HepG2 (cell line): Measurements from ENCODE around the gene AUP1. TPM values are rescaled to one million over a fixed set of nuclear protein-coding genes. Genes with fewer than 3 reads are reported as not detected.

ENCODE experiments used
- FOXA1 ChIP-seq, 2 experiments: fragments of 450-650 bp in 1 of 2; sonication (generic) in 1 of 2; formaldehyde crosslinking in 1 of 2; IDR thresholded peaks; 2 replicates each; pipeline versions ENCODE4 v1.4.0 to v1.6.1; 2016 to 2020; ENCODE audit warnings: missing genetic modification reagents in 1 of 2
- HNF4A ChIP-seq: sonication (generic); formaldehyde crosslinking; IDR thresholded peaks from 2 replicates; pipeline ENCODE4 v1.4.0; 2020; ENCODE audit warnings: missing genetic modification reagents
- HNRNPUL1 ChIP-seq: fragments of 200-400 bp; formaldehyde crosslinking; IDR thresholded peaks from 2 replicates; pipeline ENCODE4 v1.6.1; 2017; ENCODE audit warnings: low read depth, mild to moderate bottlenecking, low read length, moderate library complexity
- MAZ ChIP-seq, 2 experiments: sonication (generic) in 1 of 2; formaldehyde crosslinking in 1 of 2; IDR thresholded peaks; 2 replicates each; pipeline versions ENCODE4 v1.5.0 to v1.6.1; 2012 to 2020; ENCODE audit warnings: low read depth in 2 of 2, mild to moderate bottlenecking in 2 of 2, borderline replicate concordance in 1 of 2, improper control_type of control experiment in 1 of 2, low read length in 1 of 2, missing genetic modification reagents in 1 of 2, moderate library complexity in 1 of 2
- MED13 ChIP-seq: sonication (generic); formaldehyde crosslinking; IDR thresholded peaks from 2 replicates; pipeline ENCODE4 v1.5.0; 2020; ENCODE audit warnings: missing genetic modification reagents
- POLR2G ChIP-seq: fragments of 200-400 bp; formaldehyde crosslinking; IDR thresholded peaks from 2 replicates; pipeline ENCODE4 v1.6.1; 2018; ENCODE audit warnings: mild to moderate bottlenecking, low read depth, low read length, moderate library complexity
- SP2 ChIP-seq: sonication (generic); formaldehyde crosslinking; IDR thresholded peaks from 2 replicates; pipeline ENCODE4 v1.5.1; 2020; ENCODE audit warnings: mild to moderate bottlenecking, missing genetic modification reagents
- SRSF4 ChIP-seq: fragments of 200-400 bp; formaldehyde crosslinking; IDR thresholded peaks from one replicate; pipeline ENCODE4 v1.6.1; 2018; ENCODE audit warnings: mild to moderate bottlenecking, low read depth, low read length, moderate library complexity; ENCODE audit not compliant: poor library complexity, severe bottlenecking
- SSRP1 ChIP-seq: IDR thresholded peaks from 2 replicates; pipeline ENCODE4 v1.6.1; 2016; ENCODE audit warnings: control low read depth
- ZNF24 ChIP-seq: fragments of 450-650 bp; IDR thresholded peaks from 2 replicates; pipeline ENCODE4 v1.6.1; 2017; ENCODE audit warnings: antibody characterized with exemption, mild to moderate bottlenecking
- ZNF335 ChIP-seq: sonication (generic); formaldehyde crosslinking; IDR thresholded peaks from 2 replicates; pipeline ENCODE4 v1.4.0; 2020; ENCODE audit warnings: missing genetic modification reagents
- ZNF552 ChIP-seq: sonication (generic); formaldehyde crosslinking; IDR thresholded peaks from 2 replicates; pipeline ENCODE4 v1.9.0; 2022; ENCODE audit warnings: missing genetic modification reagents, mild to moderate bottlenecking, borderline replicate concordance
- ZNF761 ChIP-seq: sonication (generic); formaldehyde crosslinking; conservative IDR thresholded peaks from 2 replicates; pipeline ENCODE4 v1.4.0; 2020; ENCODE audit warnings: mild to moderate bottlenecking, missing genetic modification reagents
- ZNF776 ChIP-seq: sonication (generic); formaldehyde crosslinking; IDR thresholded peaks from 2 replicates; pipeline ENCODE4 v1.4.0; 2020; ENCODE audit warnings: mild to moderate bottlenecking, missing genetic modification reagents
- ZNF850 ChIP-seq: sonication (generic); formaldehyde crosslinking; conservative IDR thresholded peaks from 2 replicates; pipeline ENCODE4 v1.9.0; 2021; ENCODE audit warnings: mild to moderate bottlenecking, missing genetic modification reagents
- ZNF878 ChIP-seq: sonication (generic); formaldehyde crosslinking; IDR thresholded peaks from 2 replicates; pipeline ENCODE4 v1.8.1; 2023; ENCODE audit warnings: mild to moderate bottlenecking, missing genetic modification reagents, moderate library complexity
- polyA plus RNA-seq, 8 experiments: library from polyadenylated mRNA; depleted of rRNA in 3 of 8; stranded (reverse) in 7 of 8; unstranded in 1 of 8; fragments of >200 nt; fragmentation: Illumina TruSeq in 4 of 8; extraction: Trizol in 4 of 8; gene quantifications; 2 replicates each; pipeline versions ENCODE4 v1.2.1 to v1.2.3, GENCODE V29; 2011 to 2016; ENCODE audit warnings: low read depth in 4 of 8, missing spikeins in 1 of 8, mixed read lengths in 1 of 8; ENCODE audit not compliant: insufficient read depth in 1 of 8
- total RNA-seq, 5 experiments: library from RNA; depleted of rRNA; stranded (reverse); fragments of >200 nt; fragmentation: Illumina TruSeq; extraction: Trizol; gene quantifications; 2 replicates each; pipeline ENCODE4 v1.2.3, GENCODE V29; 2016; ENCODE audit warnings: low read depth in 1 of 5
- TF ChIP-seq, protein P1 (sequence below): IDR thresholded peaks from 2 replicates; pipeline ENCODE4 v1.4.0; 2020; ENCODE audit warnings: mild to moderate bottlenecking, missing genetic modification reagents
- TF ChIP-seq, protein P2 (sequence below): sonication (generic); formaldehyde crosslinking; IDR thresholded peaks from 2 replicates; pipeline ENCODE4 v1.4.0; 2020; ENCODE audit warnings: missing genetic modification reagents
- TF ChIP-seq, protein P3 (sequence below): fragments of 450-650 bp; IDR thresholded peaks from 2 replicates; pipeline ENCODE4 v1.6.1; 2016

AUP1 gene
- total and polyA plus RNA-seq, 2 of the 13 experiments (the other 11 are each of a cell fraction or from before 2014, with no cell fraction given), result 174 to 267 TPM

DNA sequence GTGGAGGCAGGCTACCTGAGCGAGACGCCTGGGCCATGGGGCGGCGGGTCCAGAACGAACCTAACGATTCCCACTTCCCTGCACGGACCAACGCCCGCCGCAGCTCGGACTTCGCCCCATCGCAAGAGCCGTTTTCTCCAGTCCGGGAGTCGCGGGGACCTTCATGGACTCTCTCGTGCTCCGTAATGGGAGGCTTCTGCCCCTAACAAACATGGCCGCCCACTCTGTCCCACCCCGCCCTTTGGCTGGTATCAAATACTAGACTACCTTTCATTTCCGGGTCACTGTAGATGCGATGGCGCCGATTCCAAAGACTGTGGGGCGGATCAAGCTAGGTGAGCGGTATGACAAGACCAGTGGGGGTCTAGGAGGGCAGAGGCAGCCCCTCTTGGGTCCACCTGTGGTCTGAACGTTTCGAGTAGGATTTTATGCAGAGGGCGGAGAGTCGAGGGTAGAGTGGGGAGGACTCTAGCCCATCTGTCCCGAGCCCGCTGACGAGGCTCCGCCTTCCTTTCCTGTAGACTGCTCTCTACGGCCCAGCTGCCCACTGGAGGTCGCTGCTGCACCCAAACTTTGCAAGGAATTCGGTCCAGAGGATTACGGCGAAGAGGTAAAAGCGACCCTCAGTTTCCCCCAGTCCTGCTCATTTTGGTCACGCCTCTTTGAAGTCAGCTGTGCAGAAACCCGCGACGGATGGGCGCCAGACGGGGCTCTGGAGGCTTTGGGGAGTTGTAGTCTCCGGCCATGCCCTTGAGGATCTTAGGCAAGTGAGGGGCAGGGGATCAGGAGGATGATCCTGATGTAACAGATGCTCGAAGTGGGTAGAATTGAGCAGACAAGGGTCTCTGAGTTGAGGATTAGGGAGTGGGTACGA, 46.5 kb downstream of the AUP1 start, which contains the start of the genes CCDC142 and TTC31 (continued):
- TF ChIP-seq, protein P1, sequence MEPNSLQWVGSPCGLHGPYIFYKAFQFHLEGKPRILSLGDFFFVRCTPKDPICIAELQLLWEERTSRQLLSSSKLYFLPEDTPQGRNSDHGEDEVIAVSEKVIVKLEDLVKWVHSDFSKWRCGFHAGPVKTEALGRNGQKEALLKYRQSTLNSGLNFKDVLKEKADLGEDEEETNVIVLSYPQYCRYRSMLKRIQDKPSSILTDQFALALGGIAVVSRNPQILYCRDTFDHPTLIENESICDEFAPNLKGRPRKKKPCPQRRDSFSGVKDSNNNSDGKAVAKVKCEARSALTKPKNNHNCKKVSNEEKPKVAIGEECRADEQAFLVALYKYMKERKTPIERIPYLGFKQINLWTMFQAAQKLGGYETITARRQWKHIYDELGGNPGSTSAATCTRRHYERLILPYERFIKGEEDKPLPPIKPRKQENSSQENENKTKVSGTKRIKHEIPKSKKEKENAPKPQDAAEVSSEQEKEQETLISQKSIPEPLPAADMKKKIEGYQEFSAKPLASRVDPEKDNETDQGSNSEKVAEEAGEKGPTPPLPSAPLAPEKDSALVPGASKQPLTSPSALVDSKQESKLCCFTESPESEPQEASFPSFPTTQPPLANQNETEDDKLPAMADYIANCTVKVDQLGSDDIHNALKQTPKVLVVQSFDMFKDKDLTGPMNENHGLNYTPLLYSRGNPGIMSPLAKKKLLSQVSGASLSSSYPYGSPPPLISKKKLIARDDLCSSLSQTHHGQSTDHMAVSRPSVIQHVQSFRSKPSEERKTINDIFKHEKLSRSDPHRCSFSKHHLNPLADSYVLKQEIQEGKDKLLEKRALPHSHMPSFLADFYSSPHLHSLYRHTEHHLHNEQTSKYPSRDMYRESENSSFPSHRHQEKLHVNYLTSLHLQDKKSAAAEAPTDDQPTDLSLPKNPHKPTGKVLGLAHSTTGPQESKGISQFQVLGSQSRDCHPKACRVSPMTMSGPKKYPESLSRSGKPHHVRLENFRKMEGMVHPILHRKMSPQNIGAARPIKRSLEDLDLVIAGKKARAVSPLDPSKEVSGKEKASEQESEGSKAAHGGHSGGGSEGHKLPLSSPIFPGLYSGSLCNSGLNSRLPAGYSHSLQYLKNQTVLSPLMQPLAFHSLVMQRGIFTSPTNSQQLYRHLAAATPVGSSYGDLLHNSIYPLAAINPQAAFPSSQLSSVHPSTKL (CRISPR knock-in tag), result peak; percentile 69
- TF ChIP-seq SP2 (CRISPR knock-in tag), result peak; percentile 67
- peak; percentile 93 for TF ChIP-seq ZNF335 (CRISPR knock-in tag)
- 0 out of 2 replicates have a peak, but pooled peaks have one; percentile 91 for TF ChIP-seq ZNF850
- TF ChIP-seq POLR2G, result peak; percentile 96
- peak; percentile 87; the same call in 1 of the 2 replicates for TF ChIP-seq ZNF552 (CRISPR knock-in tag)
- no peak for TF ChIP-seq HNRNPUL1
- TF ChIP-seq MED13 (CRISPR knock-in tag), result peak; percentile 43; the same call in 1 of the 2 replicates
- peak; percentile 12; the same call in 1 of the 2 replicates for TF ChIP-seq ZNF776
- peak; percentile 72; the same call in 1 of the 2 replicates for TF ChIP-seq MAZ (IDR thresholded peaks at IDR 0.05; ENCODE audit: borderline replicate concordance, low read depth, low read length)
- TF ChIP-seq MAZ (CRISPR knock-in tag; IDR thresholded peaks at IDR 0.05; ENCODE audit: low read depth), result peak; percentile 94
- TF ChIP-seq ZNF761 (CRISPR knock-in tag), result peak; percentile 88; the same call in 1 of the 2 replicates
- no peak for TF ChIP-seq SRSF4
- TF ChIP-seq ZNF878 (CRISPR knock-in tag), result peak; percentile 64; the same call in 1 of the 2 replicates
- TF ChIP-seq FOXA1 (IDR thresholded peaks at IDR 0.05), result no peak
- no peak; the same call in 1 of the 2 replicates for TF ChIP-seq FOXA1 (CRISPR knock-in tag; IDR thresholded peaks at IDR 0.05)
- TF ChIP-seq HNF4A (CRISPR knock-in tag), result peak; percentile 93
- peak; percentile 82; the same call in 1 of the 2 replicates for TF ChIP-seq SSRP1
- no peak for TF ChIP-seq ZNF24
- TF ChIP-seq, protein P2, sequence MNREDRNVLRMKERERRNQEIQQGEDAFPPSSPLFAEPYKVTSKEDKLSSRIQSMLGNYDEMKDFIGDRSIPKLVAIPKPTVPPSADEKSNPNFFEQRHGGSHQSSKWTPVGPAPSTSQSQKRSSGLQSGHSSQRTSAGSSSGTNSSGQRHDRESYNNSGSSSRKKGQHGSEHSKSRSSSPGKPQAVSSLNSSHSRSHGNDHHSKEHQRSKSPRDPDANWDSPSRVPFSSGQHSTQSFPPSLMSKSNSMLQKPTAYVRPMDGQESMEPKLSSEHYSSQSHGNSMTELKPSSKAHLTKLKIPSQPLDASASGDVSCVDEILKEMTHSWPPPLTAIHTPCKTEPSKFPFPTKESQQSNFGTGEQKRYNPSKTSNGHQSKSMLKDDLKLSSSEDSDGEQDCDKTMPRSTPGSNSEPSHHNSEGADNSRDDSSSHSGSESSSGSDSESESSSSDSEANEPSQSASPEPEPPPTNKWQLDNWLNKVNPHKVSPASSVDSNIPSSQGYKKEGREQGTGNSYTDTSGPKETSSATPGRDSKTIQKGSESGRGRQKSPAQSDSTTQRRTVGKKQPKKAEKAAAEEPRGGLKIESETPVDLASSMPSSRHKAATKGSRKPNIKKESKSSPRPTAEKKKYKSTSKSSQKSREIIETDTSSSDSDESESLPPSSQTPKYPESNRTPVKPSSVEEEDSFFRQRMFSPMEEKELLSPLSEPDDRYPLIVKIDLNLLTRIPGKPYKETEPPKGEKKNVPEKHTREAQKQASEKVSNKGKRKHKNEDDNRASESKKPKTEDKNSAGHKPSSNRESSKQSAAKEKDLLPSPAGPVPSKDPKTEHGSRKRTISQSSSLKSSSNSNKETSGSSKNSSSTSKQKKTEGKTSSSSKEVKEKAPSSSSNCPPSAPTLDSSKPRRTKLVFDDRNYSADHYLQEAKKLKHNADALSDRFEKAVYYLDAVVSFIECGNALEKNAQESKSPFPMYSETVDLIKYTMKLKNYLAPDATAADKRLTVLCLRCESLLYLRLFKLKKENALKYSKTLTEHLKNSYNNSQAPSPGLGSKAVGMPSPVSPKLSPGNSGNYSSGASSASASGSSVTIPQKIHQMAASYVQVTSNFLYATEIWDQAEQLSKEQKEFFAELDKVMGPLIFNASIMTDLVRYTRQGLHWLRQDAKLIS (CRISPR knock-in tag), result peak; percentile 15
- TF ChIP-seq, protein P3, sequence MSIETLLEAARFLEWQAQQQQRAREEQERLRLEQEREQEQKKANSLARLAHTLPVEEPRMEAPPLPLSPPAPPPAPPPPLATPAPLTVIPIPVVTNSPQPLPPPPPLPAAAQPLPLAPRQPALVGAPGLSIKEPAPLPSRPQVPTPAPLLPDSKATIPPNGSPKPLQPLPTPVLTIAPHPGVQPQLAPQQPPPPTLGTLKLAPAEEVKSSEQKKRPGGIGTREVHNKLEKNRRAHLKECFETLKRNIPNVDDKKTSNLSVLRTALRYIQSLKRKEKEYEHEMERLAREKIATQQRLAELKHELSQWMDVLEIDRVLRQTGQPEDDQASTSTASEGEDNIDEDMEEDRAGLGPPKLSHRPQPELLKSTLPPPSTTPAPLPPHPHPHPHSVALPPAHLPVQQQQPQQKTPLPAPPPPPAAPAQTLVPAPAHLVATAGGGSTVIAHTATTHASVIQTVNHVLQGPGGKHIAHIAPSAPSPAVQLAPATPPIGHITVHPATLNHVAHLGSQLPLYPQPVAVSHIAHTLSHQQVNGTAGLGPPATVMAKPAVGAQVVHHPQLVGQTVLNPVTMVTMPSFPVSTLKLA, result no peak; the same call in 1 of the 2 replicates
